GM21360 (cell line): ENCODE results near the gene RNU6-1.

ENCODE experiments used
- ATAC-seq: cut with Tn5 transposase; IDR thresholded peaks from one replicate; pipeline ENCODE4 v1.9.1; 2021; ENCODE audit warnings: mild to moderate bottlenecking, moderate library complexity; ENCODE audit not compliant: unreplicated experiment

Gene RNU6-1

DNA sequence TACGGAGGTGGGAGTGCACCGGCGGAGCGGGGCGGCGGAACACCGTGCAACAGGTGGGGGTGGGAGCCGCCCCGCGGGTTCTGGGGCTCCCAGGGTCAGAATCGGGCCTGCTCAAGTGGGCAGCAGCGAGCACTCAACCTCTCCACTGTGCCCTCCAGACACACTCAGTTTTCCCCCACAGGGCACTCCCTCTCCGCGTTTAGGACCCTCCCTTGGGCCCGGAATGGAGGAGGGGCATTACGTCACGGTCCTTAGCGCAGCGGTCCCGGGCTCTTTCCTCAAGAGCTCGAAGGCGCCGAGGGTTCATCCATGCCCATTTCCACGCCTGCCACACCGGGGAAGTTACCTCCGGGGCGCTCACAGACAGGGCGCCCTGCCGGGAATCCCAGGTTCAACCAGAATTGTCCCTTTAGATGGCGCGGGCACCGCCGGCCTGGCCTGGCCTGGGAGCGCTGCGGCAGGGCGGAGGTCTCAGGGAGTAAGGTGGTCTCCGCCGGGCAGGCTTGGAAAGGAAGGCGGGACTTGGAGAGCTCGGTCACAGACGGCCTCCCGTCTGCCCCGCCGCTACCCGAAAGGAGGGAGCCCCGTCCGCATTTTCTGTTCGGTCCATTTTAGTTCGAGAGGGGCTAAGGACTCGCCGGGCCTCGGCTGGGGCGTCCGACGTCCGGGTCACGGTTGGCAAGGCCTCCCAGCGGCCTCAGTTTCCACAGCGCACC lies 5.1 kb downstream of the RNU6-1 start:
- ATAC-seq = no peak

DNA sequence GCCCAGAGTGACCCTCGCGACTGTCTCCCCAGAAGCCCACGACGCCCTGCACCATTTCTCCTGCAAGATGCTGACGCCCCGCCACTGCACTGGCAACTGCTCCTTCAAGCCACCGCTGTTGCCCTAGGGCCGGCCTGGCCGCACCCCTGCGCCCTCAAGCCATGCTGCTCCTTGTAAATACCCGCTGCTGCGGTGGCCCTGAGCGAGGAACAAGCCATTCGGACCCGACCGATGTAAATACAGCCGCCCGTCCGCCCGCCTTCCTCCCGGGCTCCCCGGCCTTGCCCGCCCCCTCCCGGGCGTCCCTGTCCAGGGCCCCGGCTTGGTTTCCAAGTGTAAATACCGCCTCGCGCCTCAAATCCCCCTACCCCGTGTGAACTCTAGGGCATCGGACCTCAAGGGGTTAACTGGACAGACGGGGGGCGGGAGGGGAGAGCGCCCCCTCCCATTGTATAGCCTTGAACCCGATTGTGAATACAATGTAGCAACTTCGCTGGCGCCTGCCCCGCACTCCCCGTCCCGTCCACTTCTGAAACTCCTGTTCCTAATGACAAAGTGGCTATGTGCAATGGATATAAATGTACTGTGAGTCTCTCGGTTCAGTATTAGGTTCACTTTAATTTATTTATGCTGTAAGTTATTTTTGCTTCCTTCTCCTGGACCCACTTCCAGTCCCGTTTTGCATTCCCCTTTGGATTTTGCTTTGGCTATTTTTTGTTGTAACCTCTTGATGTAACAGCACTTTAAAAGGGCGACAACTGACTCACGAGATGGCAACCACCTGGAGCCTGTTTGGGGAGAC lies 5.9 kb downstream of the RNU6-1 start:
- no peak for ATAC-seq

DNA sequence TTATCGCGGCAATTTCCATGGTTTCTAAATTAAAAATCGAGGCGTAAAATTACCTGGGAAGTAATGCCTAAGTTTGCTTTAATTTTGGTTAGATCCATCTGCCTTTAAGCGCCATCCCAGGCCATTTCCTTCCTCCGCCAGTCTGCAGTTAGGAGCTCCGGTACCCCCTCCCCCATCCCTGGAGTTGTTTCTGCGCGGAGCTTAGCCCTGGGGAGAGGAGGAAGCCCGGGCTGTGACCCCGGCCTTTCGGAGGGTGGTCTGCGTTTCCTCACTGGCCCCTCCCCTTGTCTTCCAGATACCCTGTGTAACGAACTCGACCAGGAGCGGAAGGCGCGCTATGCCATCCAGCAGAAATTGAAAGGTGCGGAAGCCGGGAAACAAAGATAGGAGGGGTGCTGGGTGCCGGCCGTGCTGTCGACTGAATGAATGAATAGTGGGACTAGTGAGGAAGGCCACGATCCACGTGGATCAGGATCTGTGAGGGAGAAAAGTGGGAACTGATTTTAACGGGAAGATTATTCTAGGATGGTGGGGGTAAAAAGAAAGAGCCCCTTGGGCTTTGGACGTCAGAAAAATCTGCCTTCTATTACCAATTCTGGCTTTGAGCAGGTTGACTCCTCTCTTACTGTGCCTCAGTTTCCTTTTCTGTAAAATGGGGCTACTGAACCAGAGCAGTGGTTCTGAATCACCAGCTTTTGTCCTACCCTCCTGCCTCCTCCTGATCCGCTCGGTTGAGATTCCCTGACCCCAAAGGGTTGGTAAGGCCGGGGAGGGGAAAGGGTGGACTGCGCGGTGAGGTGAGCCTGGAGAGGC lies 6.7 kb downstream of the RNU6-1 start:
- no peak for ATAC-seq

DNA sequence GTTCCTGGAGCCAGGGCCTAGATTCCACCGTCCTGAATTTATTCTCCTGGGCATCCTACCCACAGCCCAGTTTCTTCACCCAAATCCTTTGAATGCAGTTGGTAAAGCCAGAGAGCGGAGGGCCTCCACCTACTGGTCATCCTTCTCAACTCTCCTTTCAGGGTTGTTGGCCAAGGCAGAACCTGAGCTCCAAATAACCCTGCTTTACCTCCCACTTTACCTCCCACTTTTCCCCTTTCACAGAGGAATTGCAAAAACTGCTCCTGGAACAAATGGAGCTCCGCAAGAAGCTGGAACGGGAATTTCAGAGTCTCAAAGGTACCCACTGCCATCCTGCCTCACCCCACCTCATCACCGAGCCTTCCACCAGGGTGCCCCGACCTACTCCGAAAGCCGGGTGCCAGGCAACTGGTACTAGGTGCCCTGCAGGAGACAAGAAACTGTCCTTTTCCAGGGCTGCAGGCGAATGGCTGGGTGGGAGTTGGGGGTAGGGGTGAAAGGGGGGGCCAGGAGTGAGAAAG lies 7.8 kb downstream of the RNU6-1 start:
- no peak for ATAC-seq

DNA sequence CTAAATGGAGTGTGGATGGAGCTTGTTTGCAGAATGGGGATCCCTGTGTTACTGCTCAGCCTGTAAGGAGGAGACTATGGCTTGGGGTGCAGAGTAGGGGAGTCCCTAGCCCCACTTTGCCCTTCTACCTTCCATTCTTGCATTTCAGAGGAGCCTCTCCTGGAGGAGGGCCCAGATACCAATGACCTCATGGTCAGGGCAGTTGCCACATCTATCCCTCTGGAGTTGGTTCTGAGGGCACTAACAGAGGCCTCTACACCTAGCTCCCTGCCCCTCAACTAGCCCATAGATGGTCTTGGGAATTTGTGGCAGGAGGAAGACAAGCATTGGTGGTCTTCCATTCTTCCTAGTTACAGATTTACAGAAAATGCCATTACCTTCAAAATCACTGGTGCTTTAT lies 8.5 kb downstream of the RNU6-1 start:
- ATAC-seq = no peak

DNA sequence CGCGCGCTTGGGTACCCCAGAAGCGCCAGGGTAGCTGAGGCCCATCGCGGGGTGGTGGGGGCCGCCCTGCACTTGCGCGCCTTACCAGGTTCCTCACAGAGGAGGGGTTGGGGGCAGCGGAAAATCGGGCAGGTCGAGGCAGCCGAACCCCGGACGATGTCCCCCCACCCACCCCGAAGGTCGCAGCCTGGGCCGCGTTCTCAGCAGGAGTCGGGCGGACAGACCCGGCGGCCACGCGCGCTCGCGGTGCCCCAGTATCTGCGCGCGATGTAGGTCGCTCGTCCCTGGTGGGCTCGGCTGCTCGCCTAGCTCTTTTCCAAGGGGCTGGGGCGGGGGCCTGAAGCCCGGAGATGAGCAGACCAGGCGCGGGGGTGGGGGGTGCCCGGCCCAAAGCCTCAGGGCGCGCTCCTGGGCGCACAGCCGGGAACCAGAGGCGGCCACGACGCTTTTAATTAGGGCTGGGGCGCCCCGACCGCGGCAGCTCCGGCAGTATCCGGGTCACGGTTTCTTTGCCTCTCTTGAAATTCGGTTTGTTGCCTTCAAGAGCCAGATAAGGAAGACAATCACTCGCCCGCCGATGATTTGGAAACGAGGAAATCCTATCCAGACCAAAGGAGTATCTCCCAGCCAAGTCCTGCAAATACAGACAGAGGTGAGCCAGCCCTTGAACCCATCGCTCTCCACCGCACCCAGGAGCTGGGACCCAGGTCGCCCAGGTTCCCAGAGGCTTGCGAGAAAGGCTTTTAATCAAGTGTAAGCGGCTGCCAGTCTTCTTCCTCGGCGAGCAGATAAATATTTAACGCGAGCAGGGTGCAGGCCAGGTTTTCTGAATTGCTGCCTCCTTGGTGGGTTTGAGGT lies 10.0 kb downstream of the RNU6-1 start:
- no peak for ATAC-seq

DNA sequence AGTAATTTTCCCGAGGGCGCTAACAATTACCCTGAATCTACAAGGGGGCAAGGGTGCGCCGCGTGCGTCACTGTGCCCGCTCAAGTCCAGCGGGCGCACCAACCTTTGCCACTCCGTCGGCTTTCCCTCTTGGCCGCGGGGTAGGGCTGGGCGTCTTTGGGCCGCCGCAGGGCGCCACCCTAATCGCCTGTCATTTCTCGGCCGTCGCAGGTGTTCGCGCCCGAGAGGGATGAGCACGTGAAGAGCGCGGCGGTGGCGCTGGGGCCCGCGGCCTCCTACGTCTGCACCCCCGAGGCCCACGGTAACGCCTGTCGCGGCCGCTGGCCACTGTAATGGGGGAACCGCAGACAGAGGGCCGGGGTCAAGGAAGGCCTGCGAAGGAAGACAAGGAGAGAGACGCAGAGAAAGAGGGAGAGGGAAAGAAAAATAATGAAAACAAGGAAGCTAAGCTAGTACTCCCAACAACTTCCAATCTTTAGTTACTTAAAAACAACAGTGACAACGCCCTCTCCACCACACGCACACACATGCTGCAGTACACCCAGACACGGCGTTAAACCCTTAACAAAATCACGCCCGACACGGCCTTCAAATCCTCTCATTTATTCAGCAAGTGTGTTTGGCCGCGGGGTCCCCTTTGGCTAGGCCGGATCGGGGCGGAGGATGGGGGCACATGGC lies 10.7 kb downstream of the RNU6-1 start:
- ATAC-seq = no peak

DNA sequence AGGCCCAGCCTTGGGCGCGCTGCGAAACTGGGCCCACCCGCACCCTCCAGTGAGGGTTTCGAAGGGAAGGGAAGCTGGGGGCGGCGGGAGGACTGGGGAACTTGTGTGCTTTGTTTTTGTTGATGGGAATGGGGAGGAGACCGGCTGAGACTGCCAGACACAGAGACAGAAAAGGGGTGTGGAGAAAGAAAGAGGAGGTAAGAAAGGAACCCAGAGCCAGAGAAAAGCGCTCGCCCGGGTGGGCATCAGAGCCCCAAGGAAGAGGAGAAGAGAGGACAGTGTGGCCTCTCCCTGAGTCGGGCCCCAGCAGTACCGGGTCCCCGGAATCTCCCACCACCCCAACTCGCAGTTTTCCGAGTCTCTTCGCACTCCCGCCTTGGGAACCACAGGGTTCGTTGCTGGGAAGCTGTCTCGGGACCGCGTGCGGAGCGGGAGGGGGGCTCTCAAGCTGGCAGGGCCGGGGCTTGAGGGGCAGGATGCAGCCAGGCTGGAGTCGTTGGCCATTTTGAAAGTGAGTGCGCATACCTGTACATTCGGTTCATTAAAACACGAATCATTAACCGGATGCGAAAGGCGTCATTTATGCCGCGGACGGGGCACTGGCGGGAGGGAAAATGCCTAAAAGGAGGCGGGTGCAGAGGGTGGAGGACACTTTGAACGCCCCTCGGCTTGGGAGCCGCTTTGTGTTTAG lies 11.4 kb downstream of the RNU6-1 start:
- ATAC-seq = no peak

DNA sequence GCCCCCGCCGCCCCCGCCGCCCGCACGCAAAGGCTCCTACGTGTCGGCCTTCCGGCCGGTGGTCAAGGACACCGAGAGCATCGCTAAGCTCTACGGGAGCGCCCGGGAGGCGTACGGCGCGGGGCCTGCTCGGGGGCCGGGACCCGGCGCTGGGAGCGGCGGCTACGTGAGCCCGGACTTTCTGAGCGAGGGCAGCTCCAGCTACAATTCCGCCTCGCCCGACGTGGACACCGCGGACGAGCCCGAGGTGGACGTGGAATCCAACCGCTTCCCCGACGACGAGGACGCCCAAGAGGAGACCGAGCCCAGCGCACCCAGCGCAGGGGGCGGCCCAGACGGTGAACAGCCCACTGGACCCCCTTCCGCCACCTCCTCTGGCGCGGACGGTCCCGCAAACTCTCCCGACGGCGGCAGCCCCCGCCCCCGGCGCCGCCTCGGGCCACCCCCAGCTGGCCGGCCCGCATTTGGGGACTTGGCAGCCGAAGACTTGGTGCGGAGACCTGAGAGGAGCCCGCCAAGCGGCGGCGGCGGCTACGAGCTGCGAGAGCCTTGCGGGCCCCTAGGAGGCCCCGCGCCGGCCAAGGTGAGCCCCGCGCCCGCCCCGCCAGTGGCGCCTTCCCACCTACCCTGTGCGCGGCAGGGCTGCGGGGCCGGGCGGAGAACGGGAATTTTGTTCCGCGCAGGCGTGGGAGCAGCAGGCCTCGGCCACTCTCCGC lies 12.1 kb downstream of the RNU6-1 start:
- no peak for ATAC-seq

DNA sequence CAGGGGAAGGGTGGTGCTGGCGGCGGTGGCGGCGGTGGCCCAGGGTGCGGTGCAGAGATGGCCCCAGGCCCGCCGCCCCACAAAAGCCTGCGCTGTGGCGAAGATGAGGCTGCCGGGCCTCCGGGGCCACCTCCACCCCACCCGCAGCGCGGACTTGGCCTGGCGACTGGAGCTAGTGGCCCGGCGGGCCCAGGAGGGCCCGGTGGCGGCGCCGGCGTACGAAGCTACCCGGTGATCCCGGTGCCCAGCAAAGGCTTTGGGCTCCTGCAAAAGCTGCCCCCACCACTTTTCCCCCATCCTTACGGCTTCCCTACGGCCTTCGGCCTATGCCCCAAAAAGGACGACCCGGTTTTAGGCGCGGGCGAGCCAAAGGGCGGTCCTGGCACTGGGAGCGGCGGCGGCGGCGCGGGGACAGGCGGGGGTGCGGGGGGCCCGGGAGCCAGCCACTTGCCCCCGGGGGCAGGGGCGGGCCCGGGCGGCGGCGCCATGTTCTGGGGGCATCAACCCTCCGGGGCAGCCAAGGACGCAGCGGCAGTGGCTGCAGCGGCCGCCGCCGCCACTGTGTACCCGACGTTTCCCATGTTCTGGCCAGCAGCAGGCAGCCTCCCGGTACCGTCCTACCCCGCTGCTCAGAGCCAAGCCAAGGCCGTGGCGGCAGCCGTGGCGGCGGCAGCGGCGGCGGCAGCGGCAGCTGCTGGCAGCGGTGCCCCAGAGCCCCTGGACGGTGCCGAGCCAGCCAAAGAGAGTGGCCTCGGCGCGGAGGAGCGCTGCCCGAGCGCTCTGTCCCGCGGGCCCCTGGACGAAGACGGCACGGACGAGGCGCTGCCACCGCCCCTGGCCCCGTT lies 12.9 kb downstream of the RNU6-1 start:
- ATAC-seq = no peak

DNA sequence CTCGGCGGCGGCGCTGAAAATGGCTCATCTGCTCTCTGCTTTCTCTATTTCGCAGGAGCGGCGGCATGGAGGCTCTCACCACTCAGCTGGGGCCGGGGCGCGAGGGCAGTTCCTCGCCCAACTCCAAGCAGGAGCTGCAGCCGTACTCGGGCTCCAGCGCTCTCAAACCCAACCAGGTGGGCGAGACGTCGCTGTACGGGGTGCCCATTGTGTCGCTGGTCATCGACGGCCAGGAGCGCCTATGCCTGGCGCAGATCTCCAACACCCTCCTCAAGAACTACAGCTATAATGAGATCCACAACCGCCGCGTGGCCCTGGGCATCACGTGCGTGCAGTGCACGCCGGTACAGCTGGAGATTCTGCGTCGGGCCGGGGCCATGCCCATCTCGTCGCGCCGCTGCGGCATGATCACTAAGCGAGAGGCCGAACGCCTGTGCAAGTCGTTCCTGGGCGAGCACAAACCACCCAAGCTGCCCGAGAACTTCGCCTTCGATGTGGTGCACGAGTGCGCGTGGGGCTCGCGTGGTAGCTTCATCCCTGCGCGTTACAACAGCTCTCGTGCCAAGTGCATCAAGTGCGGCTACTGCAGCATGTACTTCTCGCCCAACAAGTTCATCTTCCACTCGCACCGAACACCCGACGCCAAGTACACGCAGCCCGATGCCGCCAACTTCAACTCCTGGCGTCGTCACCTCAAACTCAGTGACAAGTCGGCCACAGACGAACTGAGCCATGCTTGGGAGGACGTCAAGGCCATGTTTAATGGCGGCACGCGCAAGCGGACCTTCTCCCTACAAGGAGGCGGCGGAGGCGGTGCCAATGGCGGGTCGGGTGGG lies 13.7 kb downstream of the RNU6-1 start:
- ATAC-seq = no peak

DNA sequence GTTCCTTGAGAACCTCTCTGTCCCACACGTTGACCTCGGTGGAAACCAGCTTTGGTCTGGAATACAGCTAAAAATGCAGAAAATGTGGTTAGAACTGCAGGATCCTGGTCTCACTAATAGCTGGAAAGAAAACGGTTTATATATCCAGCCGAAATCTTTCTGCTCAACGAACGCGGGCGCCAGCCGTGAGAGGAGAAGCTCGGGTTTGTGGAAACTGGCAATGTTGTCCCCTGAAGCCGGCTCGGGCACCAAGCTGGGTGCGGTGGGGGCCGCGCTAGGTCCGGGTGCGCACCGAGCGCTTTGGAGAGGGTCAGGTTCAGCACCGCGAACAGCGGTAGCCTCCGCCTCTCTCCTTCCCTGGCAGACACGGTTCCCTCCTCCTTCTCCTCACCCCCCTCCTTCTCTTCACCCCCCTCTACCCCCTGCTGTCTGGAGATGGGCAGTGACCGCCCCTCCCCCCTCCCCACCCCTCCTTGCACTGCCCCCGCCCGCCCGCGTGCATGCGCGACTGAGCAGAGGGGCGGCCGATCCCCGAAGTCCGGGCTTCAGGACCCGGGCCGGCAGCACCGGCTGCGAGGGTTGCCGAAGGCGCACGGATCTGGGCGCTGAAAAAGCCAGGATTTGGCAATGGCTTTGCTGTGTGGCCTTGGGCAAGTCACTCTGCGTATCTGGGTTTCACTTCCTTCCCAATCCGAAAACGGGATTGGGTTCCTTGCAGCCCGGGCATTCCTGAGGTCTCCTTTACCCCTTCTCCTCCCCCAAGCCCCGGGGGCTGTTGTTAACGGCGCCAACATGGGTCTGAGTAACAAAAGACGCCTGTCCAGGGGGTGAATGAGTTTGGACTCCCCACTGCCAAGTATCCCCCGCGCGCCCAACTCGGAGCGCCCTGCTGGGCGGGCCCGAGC lies 14.6 kb downstream of the RNU6-1 start, which contains the start of gene SKOR1:
TSS of gene SKOR1 (plus strand) at position 534 of the 905 bp plus-strand sequence. CDS start at position 628, 94 bp downstream.
- no peak for ATAC-seq

DNA sequence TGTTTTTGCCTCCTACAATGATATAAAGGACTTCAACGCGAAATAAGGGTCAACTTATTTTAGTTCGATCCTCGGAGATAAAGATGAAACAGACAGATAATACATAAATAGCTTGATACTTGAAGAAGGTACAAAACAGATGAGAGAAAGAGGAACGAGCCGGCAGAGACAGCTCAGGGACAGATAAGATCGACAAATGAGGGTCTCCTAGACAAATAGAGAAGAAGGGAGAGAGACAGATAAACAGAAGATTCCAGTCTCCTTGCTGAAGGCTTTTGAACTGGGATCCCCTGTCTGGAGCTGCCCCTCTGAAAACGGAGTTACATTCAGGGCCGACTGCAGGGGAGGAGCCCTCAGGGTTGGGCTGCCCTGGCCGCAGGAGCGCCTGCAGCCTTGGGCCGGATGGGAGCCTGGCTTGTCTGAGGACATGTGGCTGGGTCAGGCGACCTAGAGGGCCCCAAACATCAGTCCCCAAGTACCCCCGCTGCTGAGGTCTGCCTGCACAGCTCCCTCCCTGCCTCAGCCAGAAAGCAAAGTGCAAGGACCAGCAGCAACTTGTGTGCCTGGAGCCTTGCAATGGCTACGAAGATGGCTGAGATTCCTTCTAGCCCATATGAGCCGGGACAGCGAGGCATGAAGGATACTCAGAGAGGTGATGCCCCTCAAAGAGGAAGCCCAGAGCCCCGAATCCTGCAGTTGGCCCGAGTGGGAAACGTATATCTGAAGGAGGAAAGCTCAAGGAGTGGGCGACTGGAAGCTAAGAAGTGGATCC lies 15.5 kb downstream of the RNU6-1 start:
- no peak for ATAC-seq

DNA sequence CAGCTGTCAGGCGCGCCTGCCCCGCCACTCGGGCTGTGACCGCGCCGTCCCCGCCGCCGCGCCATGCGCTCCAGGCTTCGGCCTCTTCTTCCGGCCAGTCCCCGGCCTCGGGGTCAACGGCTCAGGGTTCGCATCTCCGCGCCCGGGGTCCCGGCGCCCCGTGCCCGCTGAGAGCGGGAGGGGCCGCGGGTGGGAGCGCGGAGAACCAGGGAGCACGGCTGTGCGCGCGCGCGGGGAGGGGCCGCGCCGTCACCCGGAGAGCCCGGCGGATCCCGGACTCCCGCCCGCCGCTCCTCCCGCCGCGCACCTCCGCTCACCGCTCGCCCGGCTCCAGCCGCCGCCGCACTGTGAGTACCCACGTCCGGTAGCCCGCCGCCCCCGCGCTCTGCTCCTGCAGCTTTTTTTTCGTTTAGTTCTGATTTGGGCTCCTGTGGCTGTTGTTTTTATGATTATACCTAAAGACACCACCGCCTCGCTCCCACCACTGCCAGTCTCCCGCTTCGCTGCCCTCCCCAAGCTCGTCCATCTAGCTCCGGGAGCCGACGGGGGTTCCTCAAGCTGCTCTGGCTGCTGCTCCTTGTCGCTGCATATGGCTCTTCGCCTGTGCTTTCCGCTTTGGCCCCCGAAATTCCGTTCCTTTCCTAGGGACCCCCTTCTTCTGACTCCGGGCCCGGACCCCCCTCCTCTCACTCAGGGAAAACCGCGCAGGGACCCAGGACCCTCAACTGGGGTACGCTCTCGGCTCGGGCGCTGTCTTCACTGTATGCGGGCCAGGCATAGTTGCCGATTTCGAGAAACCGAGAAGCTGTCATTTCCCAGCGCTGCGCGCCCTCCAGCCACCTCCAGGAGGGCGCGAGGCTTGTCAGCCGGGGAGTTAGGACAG lies 16.3 kb downstream of the RNU6-1 start:
- ATAC-seq = no peak
